ENCODE measurements around the gene SPTBN1.
"Not testable (repeated sequence)": the region's sequence is repeated elsewhere in the genome, so short reads cannot be mapped to it uniquely, and the experiment has no call there.

The SPTBN1 gene

GRCh38 chr2:54471221-54471711 lies 15.1 kb downstream of the SPTBN1 start:
- peak; percentile 22 for DNase-seq

- no peak for DNase-seq
Measured at GRCh38 chr2:54473851-54474250, 17.7 kb downstream of the SPTBN1 start.

GRCh38 chr2:54475285-54475684 lies 19.2 kb downstream of the SPTBN1 start:
- no peak for DNase-seq

GRCh38 chr2:54475919-54476318 lies 19.8 kb downstream of the SPTBN1 start:
- DNase-seq: no peak

GRCh38 chr2:54476852-54477251 lies 20.7 kb downstream of the SPTBN1 start:
- DNase-seq: no peak

GRCh38 chr2:54477896-54478295 lies 21.8 kb downstream of the SPTBN1 start:
- no peak for DNase-seq

- DNase-seq: no peak
Measured at GRCh38 chr2:54478899-54479298, 22.8 kb downstream of the SPTBN1 start.

GRCh38 chr2:54479424-54479823 lies 23.3 kb downstream of the SPTBN1 start:
- no peak for DNase-seq

- DNase-seq: no peak
Measured at GRCh38 chr2:54480025-54480424, 23.9 kb downstream of the SPTBN1 start.

GRCh38 chr2:54481686-54482085 lies 25.6 kb downstream of the SPTBN1 start:
- no peak for DNase-seq

- DNase-seq: no peak
Measured at GRCh38 chr2:54482715-54483114, 26.6 kb downstream of the SPTBN1 start.

- DNase-seq: no peak
Measured at GRCh38 chr2:54483426-54483825, 27.3 kb downstream of the SPTBN1 start.

- DNase-seq: not testable (repeated sequence)
Measured at GRCh38 chr2:54485756-54486155, 29.6 kb downstream of the SPTBN1 start.

- no peak for DNase-seq
Measured at GRCh38 chr2:54486766-54487165, 30.6 kb downstream of the SPTBN1 start.

GRCh38 chr2:54490863-54491262 lies 34.7 kb downstream of the SPTBN1 start:
- DNase-seq: no peak

GRCh38 chr2:54492335-54492734 lies 36.2 kb downstream of the SPTBN1 start:
- no peak for DNase-seq

- DNase-seq: no peak
Measured at GRCh38 chr2:54494087-54494486, 38.0 kb downstream of the SPTBN1 start.

GRCh38 chr2:54496920-54497319 lies 40.8 kb downstream of the SPTBN1 start:
- no peak for DNase-seq

- DNase-seq: no peak
Measured at GRCh38 chr2:54497763-54498680, 41.9 kb downstream of the SPTBN1 start.

- no peak for DNase-seq
Measured at GRCh38 chr2:54499661-54500060, 43.5 kb downstream of the SPTBN1 start.

GRCh38 chr2:54500404-54501205 lies 44.5 kb downstream of the SPTBN1 start:
- DNase-seq: no peak

- DNase-seq: no peak
Measured at GRCh38 chr2:54502731-54503130, 46.6 kb downstream of the SPTBN1 start.

GRCh38 chr2:54503192-54503591 lies 47.1 kb downstream of the SPTBN1 start:
- DNase-seq: peak; percentile 52

GRCh38 chr2:54503828-54504227 lies 47.7 kb downstream of the SPTBN1 start:
- DNase-seq: no peak

All from NCI-H1694 treated with DMSO at 0.1 percent for 48 hours (cell line).